Hepatocyte (in vitro differentiated cells): ENCODE measurements around the gene C2CD4D.

ENCODE experiments used
- CTCF ChIP-seq: fragments of 200-600 bp; sonication (generic); IDR thresholded peaks from 2 replicates; pipeline ENCODE4 v1.5.1; 2016; ENCODE audit warnings: antibody characterized with exemption, mild to moderate bottlenecking; ENCODE audit not compliant: poor library complexity
- EZH2phosphoT487 ChIP-seq: fragments of 200-600 bp; sonication (generic); IDR thresholded peaks from one replicate; pipeline ENCODE4 v1.6.1; 2018; ENCODE audit warnings: antibody characterized with exemption, mild to moderate bottlenecking, low read depth, moderate library complexity; ENCODE audit not compliant: unreplicated experiment, severe bottlenecking

GRCh38 chr1:151858030-151858746, 18.6 kb upstream of the C2CD4D start:
- TF ChIP-seq CTCF (no peak), EZH2phosphoT487 (no peak)
